ENCODE results near the gene PLIN1. TPM values are rescaled to one million over a fixed set of nuclear protein-coding genes. Genes with fewer than 3 reads are reported as not detected.
A peak's percentile ranks its signal among the peaks of the same experiment; 100 is the strongest.

The PLIN1 gene
- total RNA-seq, 1 donor from 2014 or later: 0.89 TPM

- no peak for DNase-seq (ENCODE audit: low spot score)
Measured at GRCh38 chr15:89654301-89654761, 24.8 kb downstream of the PLIN1 start.

GRCh38 chr15:89653578-89653977, 25.6 kb downstream of the PLIN1 start:
- no peak for DNase-seq (ENCODE audit: low spot score)

- no peak for DNase-seq (ENCODE audit: low spot score)
Measured at GRCh38 chr15:89652666-89653065, 26.5 kb downstream of the PLIN1 start.

- no peak for DNase-seq (ENCODE audit: low spot score)
Measured at GRCh38 chr15:89652131-89652530, 27.0 kb downstream of the PLIN1 start.

- no peak for DNase-seq (ENCODE audit: low spot score)
Measured at GRCh38 chr15:89649716-89650115, 29.5 kb downstream of the PLIN1 start.

- DNase-seq (ENCODE audit: low spot score): no peak
Measured at GRCh38 chr15:89649013-89649625, 30.0 kb downstream of the PLIN1 start.

GRCh38 chr15:89648106-89649012, 30.8 kb downstream of the PLIN1 start:
- DNase-seq (ENCODE audit: low spot score): no peak

GRCh38 chr15:89647191-89647851, 31.8 kb downstream of the PLIN1 start:
- peak; percentile 69 for DNase-seq (ENCODE audit: low spot score)

GRCh38 chr15:89646416-89647141, 32.6 kb downstream of the PLIN1 start:
- DNase-seq (ENCODE audit: low spot score): no peak

- DNase-seq (ENCODE audit: low spot score): no peak
Measured at GRCh38 chr15:89645680-89646079, 33.5 kb downstream of the PLIN1 start.

- DNase-seq (ENCODE audit: low spot score): no peak
Measured at GRCh38 chr15:89642106-89642505, 37.1 kb downstream of the PLIN1 start.

- no peak for DNase-seq (ENCODE audit: low spot score)
Measured at GRCh38 chr15:89641053-89641452, 38.1 kb downstream of the PLIN1 start.

- no peak for DNase-seq (ENCODE audit: low spot score)
Measured at GRCh38 chr15:89640245-89640644, 38.9 kb downstream of the PLIN1 start.

GRCh38 chr15:89633585-89633984, 45.6 kb downstream of the PLIN1 start:
- DNase-seq (ENCODE audit: low spot score): no peak

GRCh38 chr15:89632563-89633430, 46.4 kb downstream of the PLIN1 start:
- no peak for DNase-seq (ENCODE audit: low spot score)

- DNase-seq (ENCODE audit: low spot score): no peak
Measured at GRCh38 chr15:89631902-89632264, 47.3 kb downstream of the PLIN1 start.

GRCh38 chr15:89630974-89631901, 47.9 kb downstream of the PLIN1 start:
- DNase-seq (ENCODE audit: low spot score): no peak

- no peak for DNase-seq (ENCODE audit: low spot score)
Measured at GRCh38 chr15:89630260-89630659, 48.9 kb downstream of the PLIN1 start.

- no peak for DNase-seq (ENCODE audit: low spot score)
Measured at GRCh38 chr15:89629829-89630228, 49.3 kb downstream of the PLIN1 start.
